Right renal pelvis (tissue), 4 donors: Measurements from ENCODE around the gene TIGD3. TPM values are rescaled to one million over a fixed set of nuclear protein-coding genes. Genes with fewer than 3 reads are reported as not detected.

Experiments
- DNase-seq, 4 donors: peaks; one replicate each; pipeline ENCODE4 v3.0.0-alpha.2; 2013; ENCODE audit warnings: low read depth in 4 of 4, low spot score in 3 of 4, missing footprints in 1 of 4
- polyA plus RNA-seq, 4 donors: library from polyadenylated mRNA; unstranded; fragments of 120-200 nt; gene quantifications; one replicate each; pipeline ENCODE4 v1.2.1, GENCODE V29; 2013; ENCODE audit not compliant: insufficient read length in 4 of 4

The TIGD3 gene
- polyA plus RNA-seq, 4 donors, result 0.63 to 0.80 (median 0.69) TPM

GRCh38 chr11:65363770-65364169 is 9.2 kb downstream of the TIGD3 start:
- DNase-seq, result no peak

GRCh38 chr11:65366340-65366773 is 11.8 kb downstream of the TIGD3 start:
- no peak for DNase-seq

- no peak for DNase-seq
These were observed 16.1 kb downstream of the TIGD3 start for GRCh38 chr11:65370659-65371049.

GRCh38 chr11:65373839-65374580 is 19.5 kb downstream of the TIGD3 start:
- DNase-seq, result no peak

GRCh38 chr11:65375012-65375411 is 20.5 kb downstream of the TIGD3 start:
- DNase-seq, result no peak

- DNase-seq, result no peak
These were observed 21.7 kb downstream of the TIGD3 start for GRCh38 chr11:65376138-65376713.

DNA sequence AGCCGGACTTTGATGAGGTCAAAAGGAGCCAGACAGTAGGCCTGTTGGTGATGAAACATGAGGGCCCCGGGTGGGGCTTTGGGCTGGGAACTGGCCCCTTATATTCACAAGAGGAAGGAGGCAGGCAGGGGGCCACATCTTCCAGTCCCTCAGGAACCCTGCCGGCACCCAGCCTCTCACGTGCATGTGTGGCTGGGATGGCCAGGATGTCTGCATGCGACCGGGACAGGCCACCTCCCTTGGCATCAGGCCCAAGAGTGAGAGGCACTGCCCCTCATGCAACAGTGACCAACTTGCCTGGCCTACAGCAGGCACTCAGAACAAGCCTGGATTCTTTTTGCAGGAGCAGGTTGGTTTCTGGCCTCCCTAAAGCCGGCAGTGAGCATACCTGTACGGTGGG is 22.5 kb downstream of the TIGD3 start:
- no peak for DNase-seq

DNA sequence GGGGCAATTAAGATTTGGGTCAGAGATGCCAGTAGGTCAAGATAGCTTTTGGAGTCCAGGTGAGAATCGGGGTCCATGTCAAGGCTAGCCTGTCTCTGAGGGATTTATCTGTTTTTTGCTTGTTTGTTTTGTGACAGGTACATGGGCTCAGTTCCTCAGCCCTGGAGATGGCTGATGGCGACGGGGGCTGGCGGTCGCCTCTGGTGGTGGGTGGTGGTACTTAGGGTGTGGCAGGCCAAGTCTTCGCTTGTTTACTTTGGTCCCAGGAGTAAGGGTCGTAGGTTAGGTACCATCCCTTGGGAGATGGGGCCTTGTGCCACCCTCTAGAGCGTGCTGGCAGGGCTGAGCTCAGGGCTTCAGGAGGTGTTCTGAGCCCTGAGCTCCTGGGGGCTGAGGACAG is 23.2 kb downstream of the TIGD3 start:
- no peak for DNase-seq

- no peak for DNase-seq
These were observed 23.8 kb downstream of the TIGD3 start for GRCh38 chr11:65378208-65378927.

- no peak for DNase-seq
These were observed 24.5 kb downstream of the TIGD3 start for GRCh38 chr11:65378928-65379638.

- no peak for DNase-seq
These were observed 25.3 kb downstream of the TIGD3 start for GRCh38 chr11:65379698-65380459.

DNA sequence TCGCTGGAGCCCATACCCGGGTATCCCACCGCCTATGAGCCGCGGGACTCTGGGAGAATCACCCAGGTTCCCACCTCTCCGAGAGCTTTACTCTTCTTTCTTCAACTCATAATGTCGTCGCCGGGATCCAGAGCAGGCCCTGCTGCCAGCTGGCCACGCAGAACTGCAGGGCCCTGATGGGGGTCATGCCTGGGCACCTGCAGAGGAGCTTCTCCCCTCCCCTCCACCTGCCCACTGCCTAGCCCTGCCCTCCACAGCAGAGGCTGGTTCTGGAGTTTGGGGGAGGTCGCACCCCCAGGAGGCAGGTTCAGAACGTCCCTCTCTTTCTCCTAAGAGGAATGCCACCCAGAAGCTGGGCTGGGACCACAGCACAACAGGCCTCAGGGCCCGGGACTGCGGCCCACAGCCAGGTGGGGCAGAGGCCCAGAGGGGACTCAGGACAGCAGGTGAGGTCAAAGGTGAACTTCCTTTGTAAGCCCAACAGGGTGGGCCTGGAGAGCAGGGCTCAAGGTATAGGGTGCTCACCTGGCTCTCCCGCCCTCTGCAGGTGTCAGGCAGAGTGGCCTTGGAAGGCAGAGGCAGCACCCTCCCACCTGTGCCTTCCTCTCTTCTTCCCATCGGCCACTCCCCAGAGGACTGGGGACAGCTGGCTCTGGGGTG is 26.0 kb downstream of the TIGD3 start:
- no peak for DNase-seq

- no peak for DNase-seq
These were observed 27.1 kb downstream of the TIGD3 start for GRCh38 chr11:65381716-65382032.

- DNase-seq, result peak in 3 of 4 donors; percentile 65 to 80 (median 68)
These were observed 27.7 kb downstream of the TIGD3 start, which contains the start of gene SLC25A45 for GRCh38 chr11:65382033-65382803. Gene SLC25A45, minus strand, starts transcription at chr11:65382646. Its CDS starts 695 bp downstream, at chr11:65381951.

GRCh38 chr11:65382804-65383368 is 28.3 kb downstream of the TIGD3 start:
- no peak for DNase-seq

- no peak for DNase-seq
These were observed 29.2 kb downstream of the TIGD3 start for GRCh38 chr11:65383778-65384177.

GRCh38 chr11:65384301-65384889 is 29.8 kb downstream of the TIGD3 start:
- DNase-seq, result no peak
